H9 (cell line): ENCODE measurements around the gene ASXL3. TPM values are rescaled to one million over a fixed set of nuclear protein-coding genes. Genes with fewer than 3 reads are reported as not detected.

Experiments used
- DNase-seq: peaks from one replicate; pipeline ENCODE4 v3.0.0-alpha.2; 2017
- H2AFZ ChIP-seq: one replicate; pipeline ENCODE4 v1.6.1; 2013; ENCODE audit warnings: mild to moderate bottlenecking, low read length, control low read depth, moderate library complexity
- H2AK5ac ChIP-seq: 2 replicates; pipeline ENCODE4 v1.6.1; 2013; ENCODE audit warnings: low read length, control low read depth, mixed read lengths; ENCODE audit not compliant: insufficient read length
- H2BK120ac ChIP-seq: one replicate; pipeline ENCODE4 v1.6.1; 2013; ENCODE audit warnings: low read depth, mild to moderate bottlenecking, low read length, control low read depth, inconsistent platforms; ENCODE audit not compliant: poor library complexity, severe bottlenecking
- H2BK12ac ChIP-seq: 2 replicates; pipeline ENCODE4 v1.6.1; 2013; ENCODE audit warnings: low read length, control low read depth, mixed read lengths, low read depth; ENCODE audit not compliant: insufficient read length
- H2BK15ac ChIP-seq: 2 replicates; pipeline ENCODE4 v1.6.1; 2013; ENCODE audit warnings: low read depth, low read length, control low read depth
- H2BK20ac ChIP-seq: one replicate; pipeline ENCODE4 v1.6.1; 2013; ENCODE audit warnings: low read depth, mild to moderate bottlenecking, low read length, control low read depth, inconsistent platforms; ENCODE audit not compliant: poor library complexity, severe bottlenecking
- H2BK5ac ChIP-seq: 2 replicates; pipeline ENCODE4 v1.6.1; 2013; ENCODE audit warnings: low read length, control low read depth, mixed read lengths; ENCODE audit not compliant: insufficient read length
- H3K14ac ChIP-seq: 2 replicates; pipeline ENCODE4 v1.6.1; 2013; ENCODE audit warnings: low read length, control low read depth; ENCODE audit not compliant: insufficient read depth
- H3K18ac ChIP-seq: 2 replicates; pipeline ENCODE4 v1.6.1; 2013; ENCODE audit warnings: low read depth, mild to moderate bottlenecking, mixed read lengths, low read length, control low read depth; ENCODE audit not compliant: insufficient read length
- H3K23ac ChIP-seq: 2 replicates; pipeline ENCODE4 v1.6.1; 2013; ENCODE audit warnings: low read length, control low read depth, mixed read lengths, low read depth; ENCODE audit not compliant: insufficient read length
- H3K23me2 ChIP-seq: 2 replicates; pipeline ENCODE4 v1.6.1; 2013; ENCODE audit warnings: low read depth, mild to moderate bottlenecking, mixed read lengths, low read length, control low read depth; ENCODE audit not compliant: insufficient read length, poor library complexity, severe bottlenecking
- H3K27ac ChIP-seq: 2 replicates; pipeline ENCODE4 v1.5.1; 2013; ENCODE audit warnings: low read length, control low read depth, mixed read lengths, low read depth; ENCODE audit not compliant: insufficient read length
- H3K27me3 ChIP-seq: 2 replicates; pipeline ENCODE4 v1.6.1; 2013; ENCODE audit warnings: low read length, control low read depth, inconsistent platforms; ENCODE audit not compliant: insufficient read depth
- H3K4ac ChIP-seq: 2 replicates; pipeline ENCODE4 v1.6.1; 2013; ENCODE audit warnings: low read depth, mild to moderate bottlenecking, control low read depth, inconsistent platforms, low read length, moderate library complexity
- H3K4me1 ChIP-seq: 2 replicates; pipeline ENCODE4 v1.6.1; 2013; ENCODE audit warnings: low read length, control low read depth, inconsistent platforms; ENCODE audit not compliant: insufficient read depth
- H3K4me2 ChIP-seq: 2 replicates; pipeline ENCODE4 v1.6.1; 2013; ENCODE audit warnings: low read length, control low read depth, mixed read lengths; ENCODE audit not compliant: insufficient read length, insufficient read depth
- H3K56ac ChIP-seq: 2 replicates; pipeline ENCODE4 v1.6.1; 2013; ENCODE audit warnings: low read depth, mild to moderate bottlenecking, mixed read lengths, low read length, control low read depth; ENCODE audit not compliant: insufficient read length
- H3K79me1 ChIP-seq: 2 replicates; pipeline ENCODE4 v1.6.1; 2013; ENCODE audit warnings: low read depth, mild to moderate bottlenecking, moderate library complexity, low read length, control low read depth, inconsistent platforms; ENCODE audit not compliant: insufficient read depth, poor library complexity, severe bottlenecking
- H3K79me2 ChIP-seq: 2 replicates; pipeline ENCODE4 v1.6.1; 2013; ENCODE audit warnings: low read length, control low read depth, inconsistent platforms; ENCODE audit not compliant: insufficient read depth
- H3K9ac ChIP-seq: 2 replicates; pipeline ENCODE4 v1.6.1; 2013; ENCODE audit warnings: low read length, control low read depth, mixed read lengths; ENCODE audit not compliant: insufficient read length; ENCODE audit errors: extremely low read depth
- H3K9me3 ChIP-seq: one replicate; pipeline ENCODE4 v1.6.1; 2013; ENCODE audit warnings: low read depth, low read length, inconsistent platforms; ENCODE audit not compliant: control insufficient read depth
- H3T11ph ChIP-seq: one replicate; pipeline ENCODE4 v1.6.1; 2013; ENCODE audit warnings: mild to moderate bottlenecking, low read length, control low read depth, inconsistent platforms
- H4K20me1 ChIP-seq: one replicate; pipeline ENCODE4 v1.6.1; 2013; ENCODE audit not compliant: control insufficient read depth, insufficient read length, insufficient read depth
- H4K5ac ChIP-seq: 2 replicates; pipeline ENCODE4 v1.6.1; 2013; ENCODE audit warnings: low read depth, mild to moderate bottlenecking, mixed read lengths, low read length, control low read depth; ENCODE audit not compliant: insufficient read length
- H4K8ac ChIP-seq: replicated peaks from 2 replicates; pipeline ENCODE4 v1.6.1; 2013; ENCODE audit warnings: low read length, control low read depth, mixed read lengths, low read depth; ENCODE audit not compliant: insufficient read length
- H4K91ac ChIP-seq: 2 replicates; pipeline ENCODE4 v1.6.1; 2013; ENCODE audit warnings: low read depth, mild to moderate bottlenecking, moderate library complexity, mixed read lengths, low read length, control low read depth; ENCODE audit not compliant: insufficient read length
- H3K27ac Mint-ChIP-seq, 3 experiments: 2 replicates in 2 of 3; 3 replicates in 1 of 3; pipeline ENCODE4 v1.8.0; 2020 to 2021; ENCODE audit warnings: mixed read lengths in 3 of 3, mild to moderate bottlenecking in 1 of 3, moderate library complexity in 1 of 3
- H3K27me3 Mint-ChIP-seq: 2 replicates; pipeline ENCODE4 v1.8.0; 2021; ENCODE audit warnings: low read depth, mild to moderate bottlenecking, moderate library complexity, mixed read lengths
- H3K36me3 Mint-ChIP-seq, 3 experiments: 2 replicates in 2 of 3; 3 replicates in 1 of 3; pipeline ENCODE4 v1.8.0; 2020 to 2021; ENCODE audit warnings: low read depth in 3 of 3, mixed read lengths in 3 of 3; ENCODE audit not compliant: insufficient read depth in 1 of 3
- H3K4me1 Mint-ChIP-seq, 2 experiments: 2 replicates each; pipeline ENCODE4 v1.8.0; 2020; ENCODE audit warnings: mixed read lengths in 2 of 2
- H3K4me3 Mint-ChIP-seq, 2 experiments: 2 replicates in 1 of 2; 3 replicates in 1 of 2; pipeline ENCODE4 v1.8.0; 2020 to 2021; ENCODE audit warnings: mild to moderate bottlenecking in 2 of 2, mixed read lengths in 2 of 2, moderate library complexity in 1 of 2
- H3K9me3 Mint-ChIP-seq, 2 experiments: 2 replicates in 1 of 2; 3 replicates in 1 of 2; pipeline ENCODE4 v1.8.0; 2020; ENCODE audit warnings: mild to moderate bottlenecking in 2 of 2, mixed read lengths in 2 of 2, moderate library complexity in 1 of 2
- CTCF ChIP-seq: fragments of 200-600 bp; sonication (generic); conservative IDR thresholded peaks from 3 replicates; pipeline ENCODE4 v1.8.0; 2021; ENCODE audit warnings: antibody characterized with exemption, mild to moderate bottlenecking
- total RNA-seq: library from RNA; stranded (reverse); gene quantifications from 2 replicates; pipeline ENCODE4 v1.2.1, GENCODE V29; 2021

Gene ASXL3
- total RNA-seq, 1 experiment from 2014 or later, result 0.35 TPM

GRCh38 chr18:33781429-33781828, 203.4 kb downstream of the ASXL3 start:
- H3K4me1 Mint-ChIP-seq, result no peaks in the 10 kb centered on the region
- no peaks in the 10 kb centered on the region for H3K27me3 ChIP-seq

More at GRCh38 chr18:33781429-33781828, 203.4 kb downstream of the ASXL3 start:
- H3K4ac ChIP-seq, result no peak overlapping the region
- no peak overlapping the region for H2AK5ac ChIP-seq
- no peaks in the 10 kb centered on the region for H3K9me3 ChIP-seq
- H3K23me2 ChIP-seq, result no peaks in the 10 kb centered on the region
- H3K79me1 ChIP-seq, result no peaks in the 10 kb centered on the region
- H2AFZ ChIP-seq, result no peak overlapping the region
- H2BK20ac ChIP-seq, result no peak overlapping the region
- H3K79me2 ChIP-seq, result no peaks in the 10 kb centered on the region
- no peak overlapping the region for H4K8ac ChIP-seq
- H3K9ac ChIP-seq, result no peak overlapping the region
- no peak overlapping the region for H3K56ac ChIP-seq
- peaks cover 7 to 12% of the 10 kb centered on the region in 2 experiments; a peak in 4 of 5 replicates for H3K9me3 Mint-ChIP-seq
- H3K4me3 Mint-ChIP-seq, result no peak overlapping the region
- H3K4me2 ChIP-seq, result no peak overlapping the region
- DNase-seq, result no peak
- H2BK15ac ChIP-seq, result no peak overlapping the region
- no peak overlapping the region for H3K27ac ChIP-seq
- no peak overlapping the region for H2BK120ac ChIP-seq
- TF ChIP-seq CTCF, result no peak
- H4K5ac ChIP-seq, result no peak overlapping the region
- no peak overlapping the region for H3K14ac ChIP-seq
- no peaks in the 10 kb centered on the region for H3K27me3 Mint-ChIP-seq
- no peak overlapping the region for H3K18ac ChIP-seq
- H4K91ac ChIP-seq, result no peak overlapping the region
- H3K36me3 Mint-ChIP-seq, result peaks cover 4% of the 10 kb centered on the region in 3 experiments; a peak in 5 of 7 replicates
- H3K27ac Mint-ChIP-seq, result no peak overlapping the region
- H3K23ac ChIP-seq, result no peak overlapping the region
- no peaks in the 10 kb centered on the region for H4K20me1 ChIP-seq
- H3K4me1 ChIP-seq, result no peaks in the 10 kb centered on the region
- no peak overlapping the region for H3T11ph ChIP-seq
- H2BK5ac ChIP-seq, result no peak overlapping the region
- no peak overlapping the region for H2BK12ac ChIP-seq

Other genes starting within 250 kb of the ASXL3 start
- 0.11 TPM in 1 of 2 replicates, not detected in the other for gene CCDC178, start 137.5 kb upstream of the ASXL3 start, total RNA-seq